GM12878 (cell line): ENCODE data around the gene PPM1K. TPM values are rescaled to one million over a fixed set of nuclear protein-coding genes. Genes with fewer than 3 reads are reported as not detected.
A peak's percentile ranks its signal among the peaks of the same experiment; 100 is the strongest.

Experiments
- ATAC-seq: fragments of 200-7000 bp; cut with Tn5 transposase; 3 replicates; pipeline ENCODE4 v1.9.1; 2020; ENCODE audit warnings: mild to moderate bottlenecking, moderate library complexity
- BruUV-seq: library from RNA; stranded (reverse); fragments of 400-500 nt; replicated peaks from 2 replicates; lab custom pipeline; 2021; lab: Mats Ljungman, UMichigan
- CTCF ChIA-PET: fragments of 300-600 bp; sonication (Branson Sonifier 250); formaldehyde crosslinking; extraction: SDS; loops from one replicate; lab custom pipeline; 2021; ENCODE audit warnings: inconsistent platforms; lab: Yijun Ruan, JAX
- POLR2A ChIA-PET: fragments of 350-600 bp; formaldehyde crosslinking; extraction: SDS; loops from one replicate; lab custom pipeline; 2021; ENCODE audit warnings: inconsistent platforms; lab: Charles Lee
- RAD21 ChIA-PET: fragments of 300-600 bp; sonication (Branson Sonifier 250); formaldehyde crosslinking; loops from one replicate; lab custom pipeline; 2023; ENCODE audit warnings: antibody characterized with exemption; ENCODE audit not compliant: unreplicated experiment; lab: Charles Lee
- SMC1A ChIA-PET: fragments of 300-600 bp; sonication (Branson Sonifier 250); formaldehyde crosslinking; loops from one replicate; lab custom pipeline; 2023; ENCODE audit not compliant: unreplicated experiment, uncharacterized antibody; lab: Charles Lee
- DNase-seq: peaks from one replicate; pipeline ENCODE4 v3.0.0-alpha.2; 2011; ENCODE audit warnings: low read depth, low spot score
- FAIRE-seq: peaks from 3 replicates; lab custom pipeline; 2011; peaks lifted over from hg19 to GRCh38; lab: Jason Lieb, UNC
- H2AFZ ChIP-seq: 2 replicates; pipeline ENCODE4 v1.6.0; 2011; ENCODE audit warnings: low read depth, low read length, control low read depth; ENCODE audit not compliant: control insufficient read depth
- H3K27ac ChIP-seq: 2 replicates; pipeline ENCODE4 v1.5.1; 2011; ENCODE audit warnings: control low read depth; ENCODE audit not compliant: control insufficient read depth, insufficient read depth
- H3K27me3 ChIP-seq, 2 experiments: replicated peaks in 1 of 2; 2 replicates each; pipeline versions ENCODE4 v1.6.0 to v1.6.1; 2011; ENCODE audit warnings: low read length in 1 of 2; ENCODE audit not compliant: control insufficient read depth in 2 of 2, insufficient read depth in 2 of 2
- H3K36me3 ChIP-seq, 2 experiments: 2 replicates each; pipeline ENCODE4 v1.5.1; 2011; ENCODE audit warnings: low read length in 1 of 2; ENCODE audit not compliant: control insufficient read depth in 2 of 2, insufficient read depth in 2 of 2
- H3K4me1 ChIP-seq: 2 replicates; pipeline ENCODE4 v1.6.1; 2011; ENCODE audit warnings: mild to moderate bottlenecking, low read length, moderate library complexity, mixed read lengths; ENCODE audit not compliant: control insufficient read depth, insufficient read depth
- H3K4me2 ChIP-seq: 2 replicates; pipeline ENCODE4 v1.6.0; 2011; ENCODE audit warnings: control low read depth; ENCODE audit not compliant: control insufficient read depth, insufficient read depth
- H3K4me3 ChIP-seq: fragments of 200-600 bp; sonication (generic); 2 replicates; pipeline ENCODE4 v1.5.1; 2016
- H3K79me2 ChIP-seq: 2 replicates; pipeline ENCODE4 v1.6.0; 2011; ENCODE audit warnings: low read length; ENCODE audit not compliant: control insufficient read depth, insufficient read depth
- H3K9ac ChIP-seq: 2 replicates; pipeline ENCODE4 v1.8.0; 2011; ENCODE audit warnings: low read length, control low read depth, mixed read lengths; ENCODE audit not compliant: control insufficient read depth, insufficient read depth
- H3K9me3 ChIP-seq: replicated peaks from 3 replicates; pipeline ENCODE4 v1.5.1; 2011; ENCODE audit warnings: mild to moderate bottlenecking, low read length; ENCODE audit not compliant: control insufficient read depth, insufficient read depth
- H4K20me1 ChIP-seq: 2 replicates; pipeline ENCODE4 v1.6.0; 2011; ENCODE audit not compliant: control insufficient read depth, insufficient read depth
- IKZF2 ChIP-seq, 2 experiments: fragments of 450-650 bp; IDR thresholded peaks; 2 replicates each; pipeline ENCODE4 v1.6.1; 2017; ENCODE audit warnings: mild to moderate bottlenecking in 2 of 2, moderate library complexity in 2 of 2
- KDM1A ChIP-seq: fragments of 200-600 bp; sonication (generic); IDR thresholded peaks from 2 replicates; pipeline ENCODE4 v1.6.1; 2016; ENCODE audit warnings: borderline replicate concordance
- MTA3 ChIP-seq: IDR thresholded peaks from 2 replicates; pipeline ENCODE4 v1.6.1; 2012; ENCODE audit warnings: low read length, inconsistent platforms, borderline replicate concordance
- RB1 ChIP-seq: fragments of 450-650 bp; formaldehyde crosslinking; IDR thresholded peaks from 2 replicates; pipeline ENCODE4 v1.6.1; 2017; ENCODE audit warnings: mild to moderate bottlenecking, borderline replicate concordance
- SMC3 ChIP-seq: IDR thresholded peaks from 2 replicates; pipeline ENCODE4 v1.6.1; 2011; ENCODE audit warnings: low read length, improper control_type of control experiment, borderline replicate concordance
- SREBF1 ChIP-seq: IDR thresholded peaks from 2 replicates; pipeline ENCODE4 v1.6.1; 2012; ENCODE audit warnings: mild to moderate bottlenecking, low read length
- STAT1 ChIP-seq: fragments of 450-650 bp; conservative IDR thresholded peaks from 2 replicates; pipeline ENCODE4 v1.6.1; 2014; ENCODE audit warnings: antibody characterized with exemption, mild to moderate bottlenecking
- ZNF207 ChIP-seq: fragments of 450-650 bp; IDR thresholded peaks from 2 replicates; pipeline ENCODE4 v1.6.1; 2014; ENCODE audit warnings: antibody characterized with exemption, mild to moderate bottlenecking, borderline replicate concordance
- WGBS: methylation state at CpG from one replicate; pipeline ENCODE4 v1.1.6; 2016; ENCODE audit warnings: low lambda C conversion rate; ENCODE audit not compliant: insufficient replicate concordance, insufficient coverage; ENCODE audit errors: missing lambda C conversion rate; 5-methylcytosine and 5-hydroxymethylcytosine counted together
- in situ Hi-C: fragments of 300-500 bp; cut with MboI; formaldehyde crosslinking; loops from 9 replicates; pipeline ENCODE4 v1.14.3; 2018; ENCODE audit warnings: mixed read lengths
- intact Hi-C: fragments of 100-400 bp; cut with micrococcal nuclease; formaldehyde crosslinking; loops from one replicate; pipeline ENCODE4 v1.14.2; 2022; ENCODE audit not compliant: unreplicated experiment
- polyA plus RNA-seq, 11 experiments: library from polyadenylated mRNA; depleted of rRNA in 4 of 11; unstranded in 6 of 11; stranded (reverse) in 5 of 11; fragments of >200 nt; fragmentation: Nextera tagmentation in 4 of 11; fragmentation: Illumina TruSeq in 1 of 11; extraction: Ambion mirVana in 4 of 11; extraction: Trizol in 1 of 11; gene quantifications; 1 replicate in 1 of 11; 2 replicates in 10 of 11; pipeline versions ENCODE4 v1.2.1 to v1.2.3, GENCODE V29; 2011 to 2016; ENCODE audit warnings: inconsistent platforms in 2 of 11, missing spikeins in 2 of 11, low read depth in 1 of 11
- total RNA-seq, 4 experiments: library from RNA; depleted of rRNA in 3 of 4; stranded (reverse); fragments of >200 nt in 3 of 4; fragmentation: Illumina TruSeq in 1 of 4; extraction: Trizol in 1 of 4; gene quantifications; 2 replicates each; pipeline versions ENCODE4 v1.2.1 to v1.2.3, GENCODE V29; 2013 to 2021
- TF ChIP-seq, protein P1 (sequence below): fragments of 450-650 bp; IDR thresholded peaks from 2 replicates; pipeline ENCODE4 v1.6.1; 2017; ENCODE audit warnings: mild to moderate bottlenecking, moderate library complexity
- TF ChIP-seq, protein P2 (sequence below): IDR thresholded peaks from 2 replicates; pipeline ENCODE4 v1.6.1; 2012; ENCODE audit warnings: improper control_type of control experiment, low read depth, low read length; ENCODE audit not compliant: insufficient replicate concordance
- TF ChIP-seq, protein P3 (sequence below), 3 experiments: IDR thresholded peaks in 2 of 3; conservative IDR thresholded peaks in 1 of 3; 2 replicates each; pipeline ENCODE4 v1.5.1; 2011; ENCODE audit warnings: low read depth in 3 of 3, low read length in 3 of 3, mild to moderate bottlenecking in 3 of 3, control low read depth in 2 of 3, moderate library complexity in 2 of 3, inconsistent platforms in 1 of 3, mixed read lengths in 1 of 3; ENCODE audit not compliant: control insufficient read depth in 2 of 3, insufficient read depth in 1 of 3; ENCODE audit errors: extremely low read depth in 1 of 3

The PPM1K gene
- total and polyA plus RNA-seq, 10 of the 15 experiments (the other 5 are each of a cell fraction or from before 2014, with no cell fraction given), result 25.0 to 79.1 (median 36.9) TPM

GRCh38 chr4:88219099-88219498 is 65.3 kb downstream of the PPM1K start:
- ATAC-seq, result peak; percentile 91
- intact Hi-C loops, result loop anchor here (1.0 to 5.0 kb wide), 3 partner anchors 150 to 803 kb away; no protein-coding TSS in a partner anchor
- Histone ChIP-seq H3K79me2 (no peaks in the 10 kb centered on the region), H3K36me3 (no peaks in the 10 kb centered on the region), H4K20me1 (no peaks in the 10 kb centered on the region), H3K4me1 (no peaks in the 10 kb centered on the region), H3K27ac (no peak overlapping the region), H3K27me3 (no peaks in the 10 kb centered on the region), H3K9me3 (no peaks in the 10 kb centered on the region; the same call in 2 of the 3 replicates), H3K4me3 (no peak overlapping the region), H3K9ac (no peak overlapping the region), H3K4me2 (no peak overlapping the region), H2AFZ (no peak overlapping the region)
- DNase-seq, result no peak
- peak; percentile 83 for FAIRE-seq
- no TSS peak for BruUV-seq
- in situ Hi-C loops, result loop anchor here (5.0 to 25.0 kb wide), 2 partner anchors 298 to 532 kb away; no protein-coding TSS in a partner anchor
- ChIA-PET SMC1A (interaction anchor here (0.6 to 4.8 kb wide), 31 partner anchors 9 to 805 kb away, joined by 3 to 112 read pairs (median 4); partner anchors contain the start of genes HERC5, HERC6 and PYURF), POLR2A (interaction anchor here (0.6 kb wide), 1 partner anchor 56 kb away, joined by 3 read pairs; no protein-coding TSS in a partner anchor), CTCF (interaction anchor here (0.6 to 7.4 kb wide), 50 partner anchors 9 to 837 kb away, joined by 3 to 172 read pairs (median 4); partner anchors contain the start of genes HERC5 and HERC6), RAD21 (interaction anchor here (0.6 to 4.7 kb wide), 30 partner anchors 8 to 804 kb away, joined by 3 to 106 read pairs (median 4); partner anchors contain the start of genes HERC5 and HERC6)
- WGBS, result 2% methylated on average over 5 of the region's 5 CpGs
- TF ChIP-seq ZNF207 (peak; percentile 33; the same call in 1 of the 2 replicates), MTA3 (no peak), STAT1 (0 out of 2 replicates have a peak, but pooled peaks have one; percentile 58), IKZF2 (IDR thresholded peaks at IDR 0.05) (no peak), RB1 (0 out of 2 replicates have a peak, but pooled peaks have one; percentile 34), SREBF1 (no peak), SMC3 (peak; percentile 88), KDM1A (no peak)
- TF ChIP-seq, protein P1, sequence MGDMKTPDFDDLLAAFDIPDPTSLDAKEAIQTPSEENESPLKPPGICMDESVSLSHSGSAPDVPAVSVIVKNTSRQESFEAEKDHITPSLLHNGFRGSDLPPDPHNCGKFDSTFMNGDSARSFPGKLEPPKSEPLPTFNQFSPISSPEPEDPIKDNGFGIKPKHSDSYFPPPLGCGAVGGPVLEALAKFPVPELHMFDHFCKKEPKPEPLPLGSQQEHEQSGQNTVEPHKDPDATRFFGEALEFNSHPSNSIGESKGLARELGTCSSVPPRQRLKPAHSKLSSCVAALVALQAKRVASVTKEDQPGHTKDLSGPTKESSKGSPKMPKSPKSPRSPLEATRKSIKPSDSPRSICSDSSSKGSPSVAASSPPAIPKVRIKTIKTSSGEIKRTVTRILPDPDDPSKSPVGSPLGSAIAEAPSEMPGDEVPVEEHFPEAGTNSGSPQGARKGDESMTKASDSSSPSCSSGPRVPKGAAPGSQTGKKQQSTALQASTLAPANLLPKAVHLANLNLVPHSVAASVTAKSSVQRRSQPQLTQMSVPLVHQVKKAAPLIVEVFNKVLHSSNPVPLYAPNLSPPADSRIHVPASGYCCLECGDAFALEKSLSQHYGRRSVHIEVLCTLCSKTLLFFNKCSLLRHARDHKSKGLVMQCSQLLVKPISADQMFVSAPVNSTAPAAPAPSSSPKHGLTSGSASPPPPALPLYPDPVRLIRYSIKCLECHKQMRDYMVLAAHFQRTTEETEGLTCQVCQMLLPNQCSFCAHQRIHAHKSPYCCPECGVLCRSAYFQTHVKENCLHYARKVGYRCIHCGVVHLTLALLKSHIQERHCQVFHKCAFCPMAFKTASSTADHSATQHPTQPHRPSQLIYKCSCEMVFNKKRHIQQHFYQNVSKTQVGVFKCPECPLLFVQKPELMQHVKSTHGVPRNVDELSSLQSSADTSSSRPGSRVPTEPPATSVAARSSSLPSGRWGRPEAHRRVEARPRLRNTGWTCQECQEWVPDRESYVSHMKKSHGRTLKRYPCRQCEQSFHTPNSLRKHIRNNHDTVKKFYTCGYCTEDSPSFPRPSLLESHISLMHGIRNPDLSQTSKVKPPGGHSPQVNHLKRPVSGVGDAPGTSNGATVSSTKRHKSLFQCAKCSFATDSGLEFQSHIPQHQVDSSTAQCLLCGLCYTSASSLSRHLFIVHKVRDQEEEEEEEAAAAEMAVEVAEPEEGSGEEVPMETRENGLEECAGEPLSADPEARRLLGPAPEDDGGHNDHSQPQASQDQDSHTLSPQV, result peak; percentile 55; the same call in 1 of the 2 replicates
- TF ChIP-seq, protein P2, sequence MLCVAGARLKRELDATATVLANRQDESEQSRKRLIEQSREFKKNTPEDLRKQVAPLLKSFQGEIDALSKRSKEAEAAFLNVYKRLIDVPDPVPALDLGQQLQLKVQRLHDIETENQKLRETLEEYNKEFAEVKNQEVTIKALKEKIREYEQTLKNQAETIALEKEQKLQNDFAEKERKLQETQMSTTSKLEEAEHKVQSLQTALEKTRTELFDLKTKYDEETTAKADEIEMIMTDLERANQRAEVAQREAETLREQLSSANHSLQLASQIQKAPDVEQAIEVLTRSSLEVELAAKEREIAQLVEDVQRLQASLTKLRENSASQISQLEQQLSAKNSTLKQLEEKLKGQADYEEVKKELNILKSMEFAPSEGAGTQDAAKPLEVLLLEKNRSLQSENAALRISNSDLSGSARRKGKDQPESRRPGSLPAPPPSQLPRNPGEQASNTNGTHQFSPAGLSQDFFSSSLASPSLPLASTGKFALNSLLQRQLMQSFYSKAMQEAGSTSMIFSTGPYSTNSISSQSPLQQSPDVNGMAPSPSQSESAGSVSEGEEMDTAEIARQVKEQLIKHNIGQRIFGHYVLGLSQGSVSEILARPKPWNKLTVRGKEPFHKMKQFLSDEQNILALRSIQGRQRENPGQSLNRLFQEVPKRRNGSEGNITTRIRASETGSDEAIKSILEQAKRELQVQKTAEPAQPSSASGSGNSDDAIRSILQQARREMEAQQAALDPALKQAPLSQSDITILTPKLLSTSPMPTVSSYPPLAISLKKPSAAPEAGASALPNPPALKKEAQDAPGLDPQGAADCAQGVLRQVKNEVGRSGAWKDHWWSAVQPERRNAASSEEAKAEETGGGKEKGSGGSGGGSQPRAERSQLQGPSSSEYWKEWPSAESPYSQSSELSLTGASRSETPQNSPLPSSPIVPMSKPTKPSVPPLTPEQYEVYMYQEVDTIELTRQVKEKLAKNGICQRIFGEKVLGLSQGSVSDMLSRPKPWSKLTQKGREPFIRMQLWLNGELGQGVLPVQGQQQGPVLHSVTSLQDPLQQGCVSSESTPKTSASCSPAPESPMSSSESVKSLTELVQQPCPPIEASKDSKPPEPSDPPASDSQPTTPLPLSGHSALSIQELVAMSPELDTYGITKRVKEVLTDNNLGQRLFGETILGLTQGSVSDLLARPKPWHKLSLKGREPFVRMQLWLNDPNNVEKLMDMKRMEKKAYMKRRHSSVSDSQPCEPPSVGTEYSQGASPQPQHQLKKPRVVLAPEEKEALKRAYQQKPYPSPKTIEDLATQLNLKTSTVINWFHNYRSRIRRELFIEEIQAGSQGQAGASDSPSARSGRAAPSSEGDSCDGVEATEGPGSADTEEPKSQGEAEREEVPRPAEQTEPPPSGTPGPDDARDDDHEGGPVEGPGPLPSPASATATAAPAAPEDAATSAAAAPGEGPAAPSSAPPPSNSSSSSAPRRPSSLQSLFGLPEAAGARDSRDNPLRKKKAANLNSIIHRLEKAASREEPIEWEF, result no peak
- TF ChIP-seq, protein P3, sequence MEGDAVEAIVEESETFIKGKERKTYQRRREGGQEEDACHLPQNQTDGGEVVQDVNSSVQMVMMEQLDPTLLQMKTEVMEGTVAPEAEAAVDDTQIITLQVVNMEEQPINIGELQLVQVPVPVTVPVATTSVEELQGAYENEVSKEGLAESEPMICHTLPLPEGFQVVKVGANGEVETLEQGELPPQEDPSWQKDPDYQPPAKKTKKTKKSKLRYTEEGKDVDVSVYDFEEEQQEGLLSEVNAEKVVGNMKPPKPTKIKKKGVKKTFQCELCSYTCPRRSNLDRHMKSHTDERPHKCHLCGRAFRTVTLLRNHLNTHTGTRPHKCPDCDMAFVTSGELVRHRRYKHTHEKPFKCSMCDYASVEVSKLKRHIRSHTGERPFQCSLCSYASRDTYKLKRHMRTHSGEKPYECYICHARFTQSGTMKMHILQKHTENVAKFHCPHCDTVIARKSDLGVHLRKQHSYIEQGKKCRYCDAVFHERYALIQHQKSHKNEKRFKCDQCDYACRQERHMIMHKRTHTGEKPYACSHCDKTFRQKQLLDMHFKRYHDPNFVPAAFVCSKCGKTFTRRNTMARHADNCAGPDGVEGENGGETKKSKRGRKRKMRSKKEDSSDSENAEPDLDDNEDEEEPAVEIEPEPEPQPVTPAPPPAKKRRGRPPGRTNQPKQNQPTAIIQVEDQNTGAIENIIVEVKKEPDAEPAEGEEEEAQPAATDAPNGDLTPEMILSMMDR (IDR thresholded peaks at IDR 0.05 in 2 of 3, conservative IDR thresholded peaks at IDR 0.05 in 1 of 3; ENCODE audit: control insufficient read depth in 2 of 3, extremely low read depth in 1 of 3, insufficient read depth in 1 of 3, low read depth in 3 of 3, low read length in 3 of 3), result peak; percentile 42 to 65 (median 60); a peak in 5 of 6 replicates
